ENCODE results near the gene FGA. TPM values are rescaled to one million over a fixed set of nuclear protein-coding genes. Genes with fewer than 3 reads are reported as not detected.

FGA gene
- total and polyA plus RNA-seq, 2 of the 8 experiments (the other 6 are each of a cell fraction or from before 2014, with no cell fraction given) = not detected

DNA sequence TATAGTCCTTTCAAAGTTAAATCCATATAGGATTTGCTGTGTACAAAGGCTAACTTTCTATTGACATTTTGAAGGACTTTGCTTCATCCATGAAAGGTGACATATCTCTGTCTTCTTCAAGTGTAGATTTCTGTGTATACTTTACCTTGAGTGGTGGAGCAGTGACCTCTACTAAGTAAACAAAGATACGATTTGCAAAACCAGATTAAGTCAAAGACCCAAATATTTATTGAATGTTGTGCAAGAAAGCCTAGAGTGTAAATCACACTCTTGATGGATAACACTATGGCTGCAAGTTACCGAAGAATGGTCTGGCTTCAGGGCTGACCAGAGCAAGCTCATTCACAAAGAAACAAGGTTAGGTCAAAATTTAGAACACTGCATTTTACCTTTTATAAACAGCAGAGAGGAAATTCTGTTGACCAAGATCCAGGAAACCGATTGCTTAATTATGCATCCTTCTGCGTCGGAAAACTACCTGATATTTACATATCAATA lies 27.3 kb upstream of the FGA start (continued):
- TF ChIP-seq, protein P1, sequence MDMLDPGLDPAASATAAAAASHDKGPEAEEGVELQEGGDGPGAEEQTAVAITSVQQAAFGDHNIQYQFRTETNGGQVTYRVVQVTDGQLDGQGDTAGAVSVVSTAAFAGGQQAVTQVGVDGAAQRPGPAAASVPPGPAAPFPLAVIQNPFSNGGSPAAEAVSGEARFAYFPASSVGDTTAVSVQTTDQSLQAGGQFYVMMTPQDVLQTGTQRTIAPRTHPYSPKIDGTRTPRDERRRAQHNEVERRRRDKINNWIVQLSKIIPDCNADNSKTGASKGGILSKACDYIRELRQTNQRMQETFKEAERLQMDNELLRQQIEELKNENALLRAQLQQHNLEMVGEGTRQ (IDR thresholded peaks at IDR 0.05; ENCODE audit: low read length) = no peak
- no peak for TF ChIP-seq KDM5A (IDR thresholded peaks at IDR 0.05; ENCODE audit: low read length)
- TF ChIP-seq BCL11A (IDR thresholded peaks at IDR 0.05; ENCODE audit: low read depth in 2 of 2, low read length in 2 of 2) = no peak
- no peak for TF ChIP-seq GABPA (IDR thresholded peaks at IDR 0.05; ENCODE audit: borderline replicate concordance, insufficient read depth, low read length)
- no peak for TF ChIP-seq SIRT6 (IDR thresholded peaks at IDR 0.05; ENCODE audit: low read length)

Measured in H1 (cell line).